GDM1 (cell line): ENCODE data around the gene FAM83B.
A peak's percentile ranks its signal among the peaks of the same experiment; 100 is the strongest.
"Not testable (repeated sequence)": the region's sequence is repeated elsewhere in the genome, so short reads cannot be mapped to it uniquely, and the experiment has no call there.

ENCODE experiments used
- DNase-seq: peaks from one replicate; lab custom pipeline; 2025; lab: John Stamatoyannopoulos, UW

Gene FAM83B

GRCh38 chr6:54846243-54846856 is at the start of gene FAM83B:
Gene FAM83B (plus strand): TSS chr6:54846771. CDS start chr6:54870247, 23,476 bp downstream.
- DNase-seq = no peak

GRCh38 chr6:54796918-54797317 is 49.7 kb upstream of the FAM83B start:
- DNase-seq = not testable (repeated sequence)

- no peak for DNase-seq
These were observed 46.4 kb upstream of the FAM83B start for GRCh38 chr6:54800050-54800600.

- no peak for DNase-seq
These were observed 45.3 kb upstream of the FAM83B start for GRCh38 chr6:54801244-54801643.

GRCh38 chr6:54801669-54802068 is 44.9 kb upstream of the FAM83B start:
- DNase-seq = no peak

GRCh38 chr6:54802775-54803634 is 43.6 kb upstream of the FAM83B start:
- DNase-seq = peak; percentile 12

GRCh38 chr6:54805077-54805476 is 41.5 kb upstream of the FAM83B start:
- no peak for DNase-seq

GRCh38 chr6:54810147-54810546 is 36.4 kb upstream of the FAM83B start:
- DNase-seq = no peak

GRCh38 chr6:54813892-54814291 is 32.7 kb upstream of the FAM83B start:
- no peak for DNase-seq

GRCh38 chr6:54817236-54817635 is 29.3 kb upstream of the FAM83B start:
- no peak for DNase-seq

GRCh38 chr6:54817834-54818233 is 28.7 kb upstream of the FAM83B start:
- DNase-seq = no peak

GRCh38 chr6:54824225-54824624 is 22.3 kb upstream of the FAM83B start:
- not testable (repeated sequence) for DNase-seq

- DNase-seq = no peak
These were observed 19.6 kb upstream of the FAM83B start for GRCh38 chr6:54827010-54827409.

- no peak for DNase-seq
These were observed 16.4 kb upstream of the FAM83B start for GRCh38 chr6:54830216-54830615.

- DNase-seq = no peak
These were observed 11.4 kb upstream of the FAM83B start for GRCh38 chr6:54835176-54835575.

- DNase-seq = no peak
These were observed 495 bp downstream of the FAM83B start for GRCh38 chr6:54846857-54847674.

GRCh38 chr6:54847799-54848597 is 1.4 kb downstream of the FAM83B start:
- DNase-seq = no peak

GRCh38 chr6:54850114-54850513 is 3.5 kb downstream of the FAM83B start:
- DNase-seq = no peak

- DNase-seq = no peak
These were observed 9.6 kb downstream of the FAM83B start for GRCh38 chr6:54856129-54856528.

- no peak for DNase-seq
These were observed 13.6 kb downstream of the FAM83B start for GRCh38 chr6:54860132-54860531.

- DNase-seq = peak; percentile 3
These were observed 14.2 kb downstream of the FAM83B start for GRCh38 chr6:54860739-54861138.
